ENCODE results near the gene AAK1.

AAK1 gene

DNA sequence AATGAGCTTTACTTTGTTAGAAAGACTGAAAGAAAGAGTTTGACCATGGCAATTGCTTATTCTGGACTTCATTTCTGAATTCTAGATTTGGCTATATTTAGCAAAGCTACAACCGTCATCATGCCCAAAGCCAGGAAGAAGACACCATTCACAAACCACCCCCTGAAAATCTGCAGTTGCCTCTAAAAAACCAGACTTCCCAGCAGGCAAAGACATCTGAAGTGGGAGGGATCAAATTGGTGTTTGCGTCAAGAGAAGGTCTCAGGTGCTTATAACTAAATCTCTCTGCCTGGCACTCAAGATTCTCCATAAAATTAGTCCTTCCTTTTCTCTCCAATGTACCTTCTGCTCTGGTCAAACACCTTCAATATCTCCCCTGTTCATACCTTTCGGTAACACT lies 5.6 kb downstream of the AAK1 start:
- Histone ChIP-seq H3K4me1 (ENCODE audit: insufficient read depth, low read length) (peaks cover 72% of the 10 kb centered on the region), H3K4me2 (ENCODE audit: insufficient read depth, low read length) (peak overlapping the region; percentile 87)

DNA sequence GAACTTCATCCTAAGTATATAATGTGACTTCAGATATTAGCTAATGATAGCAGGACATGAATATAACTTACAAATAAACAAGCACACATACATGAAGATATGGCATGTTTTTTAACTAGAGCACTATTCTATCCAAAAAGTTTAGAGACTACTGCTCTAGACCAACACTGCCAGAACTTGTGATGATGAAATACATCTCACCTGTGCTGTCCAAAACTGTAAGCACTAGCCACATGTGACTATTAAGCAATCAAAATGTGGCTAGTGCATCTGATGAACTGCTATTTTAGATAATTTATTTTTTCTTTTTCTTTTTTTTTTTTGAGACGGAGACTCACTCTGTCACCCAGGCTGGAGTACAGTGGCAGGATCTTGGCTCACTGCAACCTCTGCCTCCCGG lies 7.1 kb downstream of the AAK1 start:
- Histone ChIP-seq H3K9ac (ENCODE audit: low read depth, low read length) (no peak overlapping the region), H2AFZ (ENCODE audit: low read depth, low read length) (no peak overlapping the region), H3K27me3 (ENCODE audit: insufficient read depth, low read length, poor library complexity) (no peaks in the 10 kb centered on the region), H3K4me3 (ENCODE audit: low read depth in 1 of 2, low read length in 2 of 2) (no peak overlapping the region), H3K4me1 (ENCODE audit: insufficient read depth, low read length) (peaks cover 77% of the 10 kb centered on the region), H4K20me1 (ENCODE audit: insufficient read depth, low read length) (peaks cover 79% of the 10 kb centered on the region), H3K9me3 (ENCODE audit: insufficient read depth, low read length, severe bottlenecking) (no peaks in the 10 kb centered on the region), H3K36me3 (ENCODE audit: insufficient read depth, low read length) (peaks cover 82% of the 10 kb centered on the region), H3K4me2 (ENCODE audit: insufficient read depth, low read length) (peak overlapping the region; percentile 87; the same call in 1 of the 2 replicates), H3K27ac (ENCODE audit: low read length) (no peak overlapping the region), H3K79me2 (ENCODE audit: insufficient read depth, low read length) (peaks cover 100% of the 10 kb centered on the region)
- DNase-seq (no peak), ATAC-seq (ENCODE audit: insufficient read depth, low read depth) (no peak)
- TF ChIP-seq, protein P1, sequence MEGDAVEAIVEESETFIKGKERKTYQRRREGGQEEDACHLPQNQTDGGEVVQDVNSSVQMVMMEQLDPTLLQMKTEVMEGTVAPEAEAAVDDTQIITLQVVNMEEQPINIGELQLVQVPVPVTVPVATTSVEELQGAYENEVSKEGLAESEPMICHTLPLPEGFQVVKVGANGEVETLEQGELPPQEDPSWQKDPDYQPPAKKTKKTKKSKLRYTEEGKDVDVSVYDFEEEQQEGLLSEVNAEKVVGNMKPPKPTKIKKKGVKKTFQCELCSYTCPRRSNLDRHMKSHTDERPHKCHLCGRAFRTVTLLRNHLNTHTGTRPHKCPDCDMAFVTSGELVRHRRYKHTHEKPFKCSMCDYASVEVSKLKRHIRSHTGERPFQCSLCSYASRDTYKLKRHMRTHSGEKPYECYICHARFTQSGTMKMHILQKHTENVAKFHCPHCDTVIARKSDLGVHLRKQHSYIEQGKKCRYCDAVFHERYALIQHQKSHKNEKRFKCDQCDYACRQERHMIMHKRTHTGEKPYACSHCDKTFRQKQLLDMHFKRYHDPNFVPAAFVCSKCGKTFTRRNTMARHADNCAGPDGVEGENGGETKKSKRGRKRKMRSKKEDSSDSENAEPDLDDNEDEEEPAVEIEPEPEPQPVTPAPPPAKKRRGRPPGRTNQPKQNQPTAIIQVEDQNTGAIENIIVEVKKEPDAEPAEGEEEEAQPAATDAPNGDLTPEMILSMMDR (IDR thresholded peaks at IDR 0.05; ENCODE audit: borderline replicate concordance, extremely low read depth, low read length, poor library complexity, severe bottlenecking) = no peak
- TF ChIP-seq EZH2 (IDR thresholded peaks at IDR 0.05; ENCODE audit: borderline replicate concordance, low read depth, low read length, severe bottlenecking) = no peak

More for the DNA sequence above, 5.6 kb downstream of the AAK1 start:
- no peaks in the 10 kb centered on the region for H3K9me3 ChIP-seq (ENCODE audit: insufficient read depth, low read length, severe bottlenecking)
- H3K36me3 ChIP-seq (ENCODE audit: insufficient read depth, low read length) = peaks cover 77% of the 10 kb centered on the region
- DNase-seq = no peak
- H3K4me3 ChIP-seq (ENCODE audit: low read depth in 1 of 2, low read length in 2 of 2) = peak overlapping the region in 1 of 2 experiments; percentile 75; a peak in 2 of 4 replicates
- no peak overlapping the region for H2AFZ ChIP-seq (ENCODE audit: low read depth, low read length)
- no peak for ATAC-seq (ENCODE audit: insufficient read depth, low read depth)
- no peak overlapping the region for H3K9ac ChIP-seq (ENCODE audit: low read depth, low read length)
- H3K27me3 ChIP-seq (ENCODE audit: insufficient read depth, low read length, poor library complexity) = no peaks in the 10 kb centered on the region
- no peak for TF ChIP-seq EZH2 (IDR thresholded peaks at IDR 0.05; ENCODE audit: borderline replicate concordance, low read depth, low read length, severe bottlenecking)
- TF ChIP-seq, protein P1 (IDR thresholded peaks at IDR 0.05; ENCODE audit: borderline replicate concordance, extremely low read depth, low read length, poor library complexity, severe bottlenecking) = no peak
- peaks cover 75% of the 10 kb centered on the region for H4K20me1 ChIP-seq (ENCODE audit: insufficient read depth, low read length)
- H3K79me2 ChIP-seq (ENCODE audit: insufficient read depth, low read length) = peaks cover 100% of the 10 kb centered on the region
- peak overlapping the region; percentile 24; the same call in 1 of the 2 replicates for H3K27ac ChIP-seq (ENCODE audit: low read length)

DNA sequence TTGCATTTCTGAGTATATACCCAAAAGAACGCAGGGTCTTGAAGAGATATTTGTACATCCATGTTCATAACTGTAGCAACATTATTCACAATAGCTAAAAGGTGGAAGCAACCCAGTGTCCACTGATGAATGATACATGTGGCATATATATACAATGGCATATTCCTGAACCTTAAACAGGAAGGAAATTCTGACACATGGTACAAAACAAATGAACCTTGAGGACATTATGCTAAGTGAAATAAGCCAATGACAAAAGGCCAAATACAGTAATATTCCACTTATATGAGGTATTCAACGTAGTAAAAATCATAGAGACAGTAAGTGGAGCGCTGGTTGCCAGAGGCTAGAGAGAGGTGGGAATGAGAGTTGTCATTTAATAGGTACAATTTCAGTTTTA lies 8.1 kb downstream of the AAK1 start:
- TF ChIP-seq EZH2 (IDR thresholded peaks at IDR 0.05; ENCODE audit: borderline replicate concordance, low read depth, low read length, severe bottlenecking) = no peak
- TF ChIP-seq, protein P1 (IDR thresholded peaks at IDR 0.05; ENCODE audit: borderline replicate concordance, extremely low read depth, low read length, poor library complexity, severe bottlenecking) = no peak
- peak overlapping the region; percentile 9; the same call in 1 of the 2 replicates for H3K4me2 ChIP-seq (ENCODE audit: insufficient read depth, low read length)
- no peak overlapping the region for H3K4me3 ChIP-seq (ENCODE audit: low read depth in 1 of 2, low read length in 2 of 2)
- peaks cover 100% of the 10 kb centered on the region for H3K79me2 ChIP-seq (ENCODE audit: insufficient read depth, low read length)
- H3K27ac ChIP-seq (ENCODE audit: low read length) = no peak overlapping the region
- H3K27me3 ChIP-seq (ENCODE audit: insufficient read depth, low read length, poor library complexity) = no peaks in the 10 kb centered on the region
- H3K36me3 ChIP-seq (ENCODE audit: insufficient read depth, low read length) = peaks cover 82% of the 10 kb centered on the region
- H3K9ac ChIP-seq (ENCODE audit: low read depth, low read length) = no peak overlapping the region
- no peak overlapping the region for H2AFZ ChIP-seq (ENCODE audit: low read depth, low read length)
- no peak for DNase-seq
- peaks cover 79% of the 10 kb centered on the region for H4K20me1 ChIP-seq (ENCODE audit: insufficient read depth, low read length)
- no peaks in the 10 kb centered on the region for H3K9me3 ChIP-seq (ENCODE audit: insufficient read depth, low read length, severe bottlenecking)
- ATAC-seq (ENCODE audit: insufficient read depth, low read depth) = no peak
- H3K4me1 ChIP-seq (ENCODE audit: insufficient read depth, low read length) = peaks cover 76% of the 10 kb centered on the region
